ENCODE measurements around the gene ARSI.

Gene ARSI

DNA sequence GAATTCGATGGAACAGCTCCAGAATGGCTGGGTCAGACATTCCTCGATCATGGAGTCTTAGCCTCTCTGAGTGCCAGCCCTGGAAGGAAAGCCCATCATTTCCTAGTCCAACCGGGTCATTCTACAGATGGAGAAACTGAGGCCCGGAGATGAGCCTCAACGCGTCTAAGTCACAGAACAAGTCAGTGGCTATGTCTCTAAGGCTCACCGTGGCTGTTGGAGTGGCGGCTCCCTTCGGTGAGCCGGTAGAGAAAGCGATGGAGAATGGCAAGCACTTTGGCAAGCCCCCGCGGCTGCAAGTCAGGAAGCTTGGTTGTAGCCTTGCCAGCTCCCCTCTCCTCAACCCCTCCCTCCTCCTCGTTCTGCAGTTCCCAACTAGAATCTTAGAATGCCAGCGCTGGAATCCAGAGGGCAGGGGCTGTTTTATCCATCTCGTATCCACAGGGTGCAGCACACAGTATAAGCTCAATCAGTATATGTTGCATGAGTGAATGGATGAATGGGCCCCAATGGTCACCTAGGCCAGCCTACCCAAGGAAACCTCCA is 438 bp upstream of the ARSI start:
- Histone ChIP-seq H3K27me3 (ENCODE audit: insufficient read depth, poor library complexity, severe bottlenecking) (peaks cover 36% of the 10 kb centered on the region), H3K4me3 (replicated peaks; ENCODE audit: insufficient read depth, low read length) (no peak overlapping the region), H3K27ac (replicated peaks) (no peak overlapping the region)
- no peak for DNase-seq (ENCODE audit: low read depth in 1 of 2, low spot score in 1 of 2)
- TF ChIP-seq GABPA (IDR thresholded peaks at IDR 0.05; ENCODE audit: low read depth), result no peak
- TF ChIP-seq CTCF (IDR thresholded peaks at IDR 0.05; ENCODE audit: insufficient read depth, low read length), result no peak

DNA sequence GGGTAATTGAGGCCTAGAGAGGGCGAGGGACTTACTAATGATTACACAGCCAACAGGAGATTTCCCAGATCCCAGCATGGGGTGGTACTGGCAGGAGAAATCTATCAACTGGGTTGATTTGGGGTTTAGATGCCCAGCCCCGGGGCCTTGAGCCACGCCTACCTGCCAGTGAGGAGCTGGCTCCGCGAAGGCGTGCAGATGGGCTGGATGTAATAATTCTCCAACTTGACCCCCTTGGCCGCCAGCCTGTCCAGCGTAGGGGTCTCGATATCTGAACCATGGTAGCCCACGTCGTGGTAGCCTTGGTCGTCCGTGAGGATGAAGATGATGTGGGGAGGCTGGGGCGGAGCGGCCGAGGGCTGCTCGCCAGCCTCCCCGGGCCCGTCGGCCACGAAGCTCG is 804 bp downstream of the ARSI start:
- TF ChIP-seq GABPA (IDR thresholded peaks at IDR 0.05; ENCODE audit: low read depth) (no peak), CTCF (IDR thresholded peaks at IDR 0.05; ENCODE audit: insufficient read depth, low read length) (no peak), SPI1 (IDR thresholded peaks at IDR 0.05; ENCODE audit: borderline replicate concordance, low read depth) (no peak), POLR2AphosphoS5 (IDR thresholded peaks at IDR 0.05; ENCODE audit: low read depth) (no peak)
- TF ChIP-seq, protein P1, sequence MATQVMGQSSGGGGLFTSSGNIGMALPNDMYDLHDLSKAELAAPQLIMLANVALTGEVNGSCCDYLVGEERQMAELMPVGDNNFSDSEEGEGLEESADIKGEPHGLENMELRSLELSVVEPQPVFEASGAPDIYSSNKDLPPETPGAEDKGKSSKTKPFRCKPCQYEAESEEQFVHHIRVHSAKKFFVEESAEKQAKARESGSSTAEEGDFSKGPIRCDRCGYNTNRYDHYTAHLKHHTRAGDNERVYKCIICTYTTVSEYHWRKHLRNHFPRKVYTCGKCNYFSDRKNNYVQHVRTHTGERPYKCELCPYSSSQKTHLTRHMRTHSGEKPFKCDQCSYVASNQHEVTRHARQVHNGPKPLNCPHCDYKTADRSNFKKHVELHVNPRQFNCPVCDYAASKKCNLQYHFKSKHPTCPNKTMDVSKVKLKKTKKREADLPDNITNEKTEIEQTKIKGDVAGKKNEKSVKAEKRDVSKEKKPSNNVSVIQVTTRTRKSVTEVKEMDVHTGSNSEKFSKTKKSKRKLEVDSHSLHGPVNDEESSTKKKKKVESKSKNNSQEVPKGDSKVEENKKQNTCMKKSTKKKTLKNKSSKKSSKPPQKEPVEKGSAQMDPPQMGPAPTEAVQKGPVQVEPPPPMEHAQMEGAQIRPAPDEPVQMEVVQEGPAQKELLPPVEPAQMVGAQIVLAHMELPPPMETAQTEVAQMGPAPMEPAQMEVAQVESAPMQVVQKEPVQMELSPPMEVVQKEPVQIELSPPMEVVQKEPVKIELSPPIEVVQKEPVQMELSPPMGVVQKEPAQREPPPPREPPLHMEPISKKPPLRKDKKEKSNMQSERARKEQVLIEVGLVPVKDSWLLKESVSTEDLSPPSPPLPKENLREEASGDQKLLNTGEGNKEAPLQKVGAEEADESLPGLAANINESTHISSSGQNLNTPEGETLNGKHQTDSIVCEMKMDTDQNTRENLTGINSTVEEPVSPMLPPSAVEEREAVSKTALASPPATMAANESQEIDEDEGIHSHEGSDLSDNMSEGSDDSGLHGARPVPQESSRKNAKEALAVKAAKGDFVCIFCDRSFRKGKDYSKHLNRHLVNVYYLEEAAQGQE (IDR thresholded peaks at IDR 0.05; ENCODE audit: insufficient replicate concordance, low read depth), result no peak
- Histone ChIP-seq H3K27ac (replicated peaks) (no peak overlapping the region), H3K4me3 (replicated peaks; ENCODE audit: insufficient read depth, low read length) (no peak overlapping the region), H3K27me3 (ENCODE audit: insufficient read depth, poor library complexity, severe bottlenecking) (peaks cover 36% of the 10 kb centered on the region)
- no peak for DNase-seq (ENCODE audit: low read depth in 1 of 2, low spot score in 1 of 2)

DNA sequence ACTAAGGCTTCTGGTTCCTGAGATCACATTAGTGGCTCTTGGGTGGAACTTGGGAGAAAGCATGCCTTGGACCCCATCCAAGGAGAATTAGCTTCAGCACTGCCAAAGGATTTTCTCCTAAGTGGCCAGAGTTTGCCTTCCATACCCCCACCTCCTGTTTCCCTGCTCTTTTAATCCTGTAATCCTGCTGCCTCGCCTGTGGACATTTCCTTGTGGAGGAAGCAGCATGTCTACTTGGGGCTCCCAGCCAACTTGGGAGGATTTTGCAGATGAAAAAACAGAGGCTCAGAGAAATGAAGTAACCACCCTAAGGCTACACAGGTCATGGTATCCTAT is 1.6 kb downstream of the ARSI start:
- H3K4me3 ChIP-seq (replicated peaks; ENCODE audit: insufficient read depth, low read length), result no peak overlapping the region
- TF ChIP-seq POLR2AphosphoS5 (IDR thresholded peaks at IDR 0.05; ENCODE audit: low read depth) (no peak), CTCF (IDR thresholded peaks at IDR 0.05; ENCODE audit: insufficient read depth, low read length) (no peak), SPI1 (IDR thresholded peaks at IDR 0.05; ENCODE audit: borderline replicate concordance, low read depth) (no peak), GABPA (IDR thresholded peaks at IDR 0.05; ENCODE audit: low read depth) (no peak)
- TF ChIP-seq, protein P1 (IDR thresholded peaks at IDR 0.05; ENCODE audit: insufficient replicate concordance, low read depth), result no peak
- no peak overlapping the region for H3K27ac ChIP-seq (replicated peaks)

DNA sequence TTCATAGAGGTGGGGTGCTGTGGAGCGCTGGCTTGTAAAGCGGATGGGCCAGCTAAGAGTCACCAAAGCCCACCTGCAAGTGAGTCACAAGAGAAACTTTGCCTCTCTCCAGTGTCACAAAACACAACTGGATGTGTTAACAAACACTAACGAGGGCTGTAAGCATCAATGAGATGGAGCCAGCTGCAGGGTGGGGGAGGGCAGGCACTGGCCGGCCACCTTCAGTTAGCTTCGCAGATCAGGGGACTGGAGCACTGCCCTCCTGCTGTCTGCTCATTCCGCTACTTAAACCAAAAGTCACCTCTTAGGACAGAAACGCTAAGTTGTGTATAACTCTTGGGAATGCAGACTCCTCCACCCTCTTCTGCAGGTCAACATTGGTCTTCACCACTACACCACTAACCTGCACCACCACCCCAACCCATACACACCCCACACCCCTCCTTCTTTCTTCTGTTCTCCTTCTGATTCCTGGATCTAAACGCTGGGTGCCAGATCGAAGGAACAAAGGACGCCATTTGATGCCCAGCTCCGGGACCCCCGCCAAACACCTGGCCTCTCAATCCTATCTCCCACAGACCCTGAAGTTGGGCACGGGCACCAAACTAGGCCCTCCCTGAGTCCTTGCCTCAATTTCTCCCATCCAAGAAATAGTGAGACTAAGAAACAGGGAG is 2.1 kb downstream of the ARSI start:
- Histone ChIP-seq H3K4me3 (replicated peaks; ENCODE audit: insufficient read depth, low read length) (no peak overlapping the region), H3K27me3 (ENCODE audit: insufficient read depth, poor library complexity, severe bottlenecking) (peaks cover 31% of the 10 kb centered on the region), H3K27ac (replicated peaks) (no peak overlapping the region)
- TF ChIP-seq POLR2AphosphoS5 (IDR thresholded peaks at IDR 0.05; ENCODE audit: low read depth) (no peak), CTCF (IDR thresholded peaks at IDR 0.05; ENCODE audit: insufficient read depth, low read length) (no peak), GABPA (IDR thresholded peaks at IDR 0.05; ENCODE audit: low read depth) (no peak), SPI1 (IDR thresholded peaks at IDR 0.05; ENCODE audit: borderline replicate concordance, low read depth) (no peak)
- TF ChIP-seq, protein P1 (IDR thresholded peaks at IDR 0.05; ENCODE audit: insufficient replicate concordance, low read depth), result no peak
- DNase-seq (ENCODE audit: low read depth in 1 of 2, low spot score in 1 of 2), result no peak

More for the DNA sequence above, 1.6 kb downstream of the ARSI start:
- DNase-seq (ENCODE audit: low read depth in 1 of 2, low spot score in 1 of 2), result no peak
- H3K27me3 ChIP-seq (ENCODE audit: insufficient read depth, poor library complexity, severe bottlenecking), result peaks cover 36% of the 10 kb centered on the region
